GM12872 (cell line): Measurements from ENCODE around the gene CDC5L.

Source experiments
- CTCF ChIP-seq: IDR thresholded peaks from 3 replicates; pipeline ENCODE4 v1.5.1; 2011; ENCODE audit warnings: low read depth, mild to moderate bottlenecking, low read length, moderate library complexity; ENCODE audit not compliant: insufficient read depth

Gene CDC5L

DNA sequence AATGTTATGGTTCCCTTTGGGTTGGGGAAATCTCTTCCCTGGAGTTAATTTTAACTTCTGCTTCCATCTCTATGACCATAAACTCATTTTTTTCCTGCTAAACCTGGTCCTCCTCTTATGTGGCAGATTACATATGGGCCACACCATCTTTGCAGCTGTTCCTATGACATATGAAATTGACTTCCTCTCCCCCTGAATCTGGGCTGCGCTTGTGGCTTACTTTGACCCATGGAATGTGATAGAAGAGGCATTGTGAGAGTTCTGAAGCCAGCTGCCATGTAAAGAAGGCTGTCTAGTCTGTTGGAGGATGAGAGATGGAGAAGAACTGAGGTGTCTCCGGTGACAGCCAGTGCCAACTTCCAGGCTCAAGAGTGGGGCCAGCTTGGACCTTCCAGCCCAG lies 100.1 kb downstream of the CDC5L start:
- no peak for TF ChIP-seq CTCF

- no peak for TF ChIP-seq CTCF
Measured at GRCh38 chr6:44489910-44490604, 102.6 kb downstream of the CDC5L start.

GRCh38 chr6:44493132-44493531 lies 105.6 kb downstream of the CDC5L start:
- TF ChIP-seq CTCF = no peak

DNA sequence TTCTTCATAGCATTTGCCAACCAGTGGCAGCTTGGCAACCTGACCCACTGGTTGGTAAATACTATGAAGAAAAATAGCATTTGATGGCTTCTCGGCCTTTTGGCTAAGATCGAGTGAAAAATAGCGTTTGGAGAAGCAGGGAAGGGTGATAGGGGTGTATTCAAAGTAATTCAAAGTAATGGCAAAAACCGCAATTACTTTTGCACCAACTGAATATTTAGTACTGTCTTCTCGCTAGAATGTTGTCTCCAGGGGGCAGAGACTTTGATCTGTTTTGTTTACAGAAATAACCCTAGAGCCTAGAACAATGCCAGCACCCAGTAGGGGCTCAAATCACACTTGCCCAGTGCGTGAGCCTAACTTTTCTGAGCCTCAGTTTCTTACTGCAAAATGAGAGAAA lies 106.1 kb downstream of the CDC5L start:
- TF ChIP-seq CTCF = no peak

DNA sequence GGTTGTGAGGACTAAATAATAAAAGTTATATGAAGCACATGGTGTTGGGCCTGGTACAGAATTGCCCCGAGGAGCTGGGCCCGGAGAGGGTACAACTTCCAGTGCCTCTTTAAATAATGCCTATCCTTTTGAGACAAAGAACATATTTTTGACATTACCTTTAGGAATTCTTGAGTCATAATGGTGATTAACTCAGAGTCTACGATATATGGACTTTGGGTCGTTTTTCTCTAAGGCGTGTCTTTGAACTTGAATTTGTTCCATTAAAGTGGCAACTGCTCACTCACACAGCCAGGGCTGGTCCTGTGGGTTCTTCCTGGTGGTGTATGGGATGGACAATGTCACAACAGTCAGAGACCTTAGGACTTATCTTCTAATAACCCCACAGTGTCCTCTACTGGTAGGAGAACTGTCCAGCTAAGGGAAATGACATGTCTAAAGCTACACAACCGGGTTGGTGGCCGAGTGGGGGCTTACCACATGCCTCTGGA lies 106.5 kb downstream of the CDC5L start:
- no peak for TF ChIP-seq CTCF

- TF ChIP-seq CTCF = no peak
Measured at GRCh38 chr6:44495036-44495901, 107.8 kb downstream of the CDC5L start.

GRCh38 chr6:44496665-44497369 lies 109.3 kb downstream of the CDC5L start:
- TF ChIP-seq CTCF = no peak
